Ovary (tissue), 3 donors: Measurements from ENCODE around the gene HAND1.

Experiments
- CTCF ChIP-seq, 3 donors: fragments of 450-650 bp in 2 of 3; fragments of 200-600 bp in 1 of 3; IDR thresholded peaks; one replicate each; pipeline versions ENCODE4 v1.5.1 to v1.8.0; 2016 to 2022; ENCODE audit warnings: antibody characterized with exemption in 3 of 3, mild to moderate bottlenecking in 1 of 3
- EP300 ChIP-seq: sonication (generic); formaldehyde crosslinking; IDR thresholded peaks from one replicate; pipeline ENCODE4 v1.6.1; 2017; ENCODE audit warnings: antibody characterized with exemption
- donor health status: DM: no; HTN: no; CAD: no.

DNA sequence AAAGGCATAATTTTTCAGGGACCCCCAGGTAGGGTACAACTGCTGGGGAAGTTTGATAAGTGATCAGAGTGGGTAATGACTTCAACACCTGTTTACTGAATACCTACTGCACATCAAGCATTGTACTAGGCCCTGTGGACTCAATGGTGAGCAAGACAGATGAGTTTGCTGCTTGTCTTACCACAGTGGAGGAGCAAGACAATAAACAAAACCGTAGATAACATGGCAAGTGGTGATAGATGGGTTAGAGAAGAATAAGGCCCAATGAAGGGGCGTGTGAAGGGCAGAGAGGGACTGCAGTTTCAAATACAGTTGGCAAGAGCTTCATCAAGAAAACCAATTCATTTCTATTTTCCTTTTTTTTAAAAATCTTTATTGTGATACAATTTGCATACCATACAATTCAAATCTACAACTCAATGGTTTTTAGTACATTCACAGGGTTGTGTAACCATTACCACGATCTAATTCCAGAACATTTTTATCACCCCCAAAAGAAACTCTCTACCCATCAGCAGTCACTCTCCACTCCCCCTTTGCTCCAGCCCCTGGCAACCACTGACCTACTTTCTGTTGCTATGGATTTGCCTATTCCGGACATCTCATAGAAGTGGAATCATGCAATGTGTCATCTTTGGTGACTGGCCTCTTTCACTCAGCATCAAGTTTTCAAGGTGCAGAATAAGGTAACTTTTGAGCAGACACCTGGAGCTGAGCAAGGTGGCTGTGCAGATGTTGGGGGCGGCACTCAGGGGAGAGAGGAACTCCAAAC is 31.9 kb upstream of the HAND1 start:
- TF ChIP-seq CTCF (IDR thresholded peaks at IDR 0.05) (no peak), EP300 (no peak)
